Osteoblast (primary cell): ENCODE data around the gene RFPL1. TPM values are rescaled to one million over a fixed set of nuclear protein-coding genes. Genes with fewer than 3 reads are reported as not detected.

ENCODE experiments used
- DNase-seq: peaks from one replicate; pipeline ENCODE4 v3.0.0; 2011; ENCODE audit warnings: low spot score, mixed read lengths; ENCODE audit not compliant: insufficient read length; ENCODE audit errors: missing footprints
- H2AFZ ChIP-seq: 2 replicates; pipeline ENCODE4 v1.6.0; 2011; ENCODE audit warnings: mild to moderate bottlenecking, low read length
- H3K27ac ChIP-seq: 2 replicates; pipeline ENCODE4 v1.5.1; 2011; ENCODE audit warnings: mild to moderate bottlenecking, low read depth, low read length, moderate library complexity
- H3K27me3 ChIP-seq: 2 replicates; pipeline ENCODE4 v1.6.0; 2012; ENCODE audit warnings: mild to moderate bottlenecking, control low read depth, inconsistent platforms, low read length, moderate library complexity; ENCODE audit not compliant: insufficient read depth
- H3K36me3 ChIP-seq: 2 replicates; pipeline ENCODE4 v1.5.1; 2011; ENCODE audit warnings: mild to moderate bottlenecking, low read length, control low read depth, moderate library complexity; ENCODE audit not compliant: insufficient read depth
- H3K4me1 ChIP-seq: 2 replicates; pipeline ENCODE4 v1.5.1; 2011; ENCODE audit warnings: mild to moderate bottlenecking, low read length, control low read depth, moderate library complexity; ENCODE audit not compliant: insufficient read depth
- H3K4me2 ChIP-seq: 2 replicates; pipeline ENCODE4 v1.6.0; 2011; ENCODE audit warnings: mild to moderate bottlenecking, low read length; ENCODE audit not compliant: insufficient read depth
- H3K4me3 ChIP-seq: fragments of 200-600 bp; sonication (generic); 3 replicates; pipeline ENCODE4 v1.5.1; 2012; ENCODE audit warnings: mild to moderate bottlenecking, low read length, inconsistent platforms; ENCODE audit not compliant: insufficient read depth
- H3K79me2 ChIP-seq: 2 replicates; pipeline ENCODE4 v1.6.0; 2012; ENCODE audit warnings: mild to moderate bottlenecking, low read length, control low read depth, inconsistent platforms; ENCODE audit not compliant: insufficient read depth
- H3K9me3 ChIP-seq: 2 replicates; pipeline ENCODE4 v1.5.1; 2011; ENCODE audit warnings: low read depth, low read length, control low read depth
- H4K20me1 ChIP-seq: 2 replicates; pipeline ENCODE4 v1.6.0; 2012; ENCODE audit warnings: mild to moderate bottlenecking, low read length, control low read depth; ENCODE audit not compliant: insufficient read depth
- CTCF ChIP-seq: IDR thresholded peaks from 2 replicates; pipeline ENCODE4 v1.5.1; 2011; ENCODE audit warnings: mild to moderate bottlenecking, low read depth, low read length, moderate library complexity; ENCODE audit errors: extremely low read depth
- small RNA-seq: library from RNA; depleted of rRNA; stranded (forward); fragments of <200 nt; gene quantifications from one replicate; pipeline ENCODE3, GENCODE V24; 2012
- total RNA-seq: library from RNA; depleted of rRNA; stranded (reverse); fragments of >200 nt; gene quantifications from 2 replicates; pipeline ENCODE4 v1.2.3, GENCODE V29; 2012

Gene RFPL1
- total RNA-seq, 1 donor: not detected

- no peaks in the 10 kb centered on the region for H3K27me3 ChIP-seq
- no peak overlapping the region for H3K27ac ChIP-seq
- H3K4me1 ChIP-seq: no peaks in the 10 kb centered on the region
- no peak overlapping the region for H2AFZ ChIP-seq
- no peak overlapping the region for H3K4me2 ChIP-seq
- TF ChIP-seq CTCF: no peak
- H3K36me3 ChIP-seq: no peaks in the 10 kb centered on the region
- no peak overlapping the region for H3K4me3 ChIP-seq
- no peaks in the 10 kb centered on the region for H3K79me2 ChIP-seq
- H4K20me1 ChIP-seq: no peaks in the 10 kb centered on the region
- no peak for DNase-seq
- H3K9me3 ChIP-seq: no peaks in the 10 kb centered on the region
Measured at GRCh38 chr22:29491012-29491411, 52.6 kb downstream of the RFPL1 start.

Small RNA genes lying within 50 kb of the gene (small RNA-seq; reads per million reads assigned to genes)
- not detected for gene AC000041.1

Other genes starting within 250 kb of the RFPL1 start
- gene EMID1, start 232.7 kb upstream of the RFPL1 start, total RNA-seq: under 0.01 and 0.29 TPM in 2 replicates
- 25.0 and 32.7 TPM in 2 replicates for gene RHBDD3, start 170.6 kb upstream of the RFPL1 start, total RNA-seq
- 139 and 148 TPM in 2 replicates for gene EWSR1, start 170.3 kb upstream of the RFPL1 start, total RNA-seq
- 11.6 and 13.0 TPM in 2 replicates for gene GAS2L1, start 131.9 kb upstream of the RFPL1 start, total RNA-seq
- not detected in 2 replicates for gene RASL10A, start 122.9 kb upstream of the RFPL1 start, total RNA-seq
- 35.4 and 37.3 TPM in 2 replicates for gene AP1B1, start 50.0 kb upstream of the RFPL1 start, total RNA-seq
- gene NEFH, start 41.6 kb downstream of the RFPL1 start, total RNA-seq: under 0.01 and 0.36 TPM in 2 replicates
- gene THOC5, start 115.2 kb downstream of the RFPL1 start, total RNA-seq: 63.7 and 64.8 TPM in 2 replicates
- 47.0 and 52.5 TPM in 2 replicates for gene NIPSNAP1, start 142.5 kb downstream of the RFPL1 start, total RNA-seq
- 72.7 and 84.0 TPM in 2 replicates for gene NF2, start 165.1 kb downstream of the RFPL1 start, total RNA-seq